Measurements from ENCODE around the gene EMC10.
"Not testable (repeated sequence)": the region's sequence is repeated elsewhere in the genome, so short reads cannot be mapped to it uniquely, and the experiment has no call there.

The EMC10 gene

DNA sequence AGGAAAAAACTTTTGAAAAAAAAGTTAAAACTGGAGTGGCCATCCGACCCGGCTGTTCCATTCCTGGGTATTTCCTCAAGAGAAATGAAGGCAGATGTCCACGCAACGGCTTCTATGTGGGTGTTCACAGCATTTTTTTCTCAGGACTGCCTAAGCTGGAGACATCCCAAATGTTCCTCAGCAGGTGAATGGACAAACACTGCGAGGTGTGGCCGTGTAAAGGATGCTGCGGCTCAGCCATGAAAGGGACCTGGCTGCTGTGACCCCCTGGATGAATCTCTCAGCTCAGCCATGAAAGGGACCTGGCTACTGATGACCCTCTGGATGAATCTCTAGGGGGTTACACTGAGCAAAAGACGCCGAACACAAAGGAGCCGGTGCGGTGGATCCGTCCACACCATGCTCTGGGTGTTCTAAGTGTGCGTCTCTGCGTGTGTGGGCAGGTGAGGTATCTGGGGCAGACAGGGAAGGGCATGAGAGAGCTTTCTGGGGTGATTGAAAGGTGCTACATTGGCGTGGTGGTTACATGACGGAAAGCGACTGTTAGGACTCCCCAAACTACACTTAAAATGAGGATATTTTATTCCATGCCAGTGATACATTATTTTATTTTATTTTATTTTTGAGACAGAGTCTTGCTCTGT is 44.6 kb downstream of the EMC10 start:
- H3K36me3 ChIP-seq (ENCODE audit: insufficient read depth): no peaks in the 10 kb centered on the region
- no peaks in the 10 kb centered on the region for H3K79me2 ChIP-seq (ENCODE audit: insufficient read depth, low read depth)
- no peaks in the 10 kb centered on the region for H4K20me1 ChIP-seq (ENCODE audit: insufficient read depth)
- peaks cover 56% of the 10 kb centered on the region for H3K27me3 ChIP-seq (ENCODE audit: insufficient read depth, low read depth)
- no peak overlapping the region for H3K4me2 ChIP-seq
- no peaks in the 10 kb centered on the region for H3K4me1 ChIP-seq (ENCODE audit: low read depth, poor library complexity, severe bottlenecking)
- no peak overlapping the region for H3K27ac ChIP-seq
- no peak overlapping the region for H3K9ac ChIP-seq
- H2AFZ ChIP-seq (ENCODE audit: low read depth): no peak overlapping the region
- no peak overlapping the region for H3K4me3 ChIP-seq (IDR thresholded peaks at IDR 0.05; ENCODE audit: insufficient read depth, low read depth, low read length)
- TF ChIP-seq CTCF (conservative IDR thresholded peaks at IDR 0.05; ENCODE audit: low read depth, low read length): no peak

GRCh38 chr19:50522881-50523280 is 46.6 kb downstream of the EMC10 start:
- no peak overlapping the region for H3K9ac ChIP-seq
- H3K36me3 ChIP-seq (ENCODE audit: insufficient read depth): no peaks in the 10 kb centered on the region
- H3K4me3 ChIP-seq (IDR thresholded peaks at IDR 0.05; ENCODE audit: insufficient read depth, low read depth, low read length): no peak overlapping the region
- no peaks in the 10 kb centered on the region for H3K4me1 ChIP-seq (ENCODE audit: low read depth, poor library complexity, severe bottlenecking)
- no peak overlapping the region for H2AFZ ChIP-seq (ENCODE audit: low read depth)
- peaks cover 72% of the 10 kb centered on the region for H3K27me3 ChIP-seq (ENCODE audit: insufficient read depth, low read depth)
- H3K27ac ChIP-seq: no peak overlapping the region
- H3K79me2 ChIP-seq (ENCODE audit: insufficient read depth, low read depth): no peaks in the 10 kb centered on the region
- TF ChIP-seq CTCF (conservative IDR thresholded peaks at IDR 0.05; ENCODE audit: low read depth, low read length): no peak
- no peaks in the 10 kb centered on the region for H4K20me1 ChIP-seq (ENCODE audit: insufficient read depth)
- H3K4me2 ChIP-seq: no peak overlapping the region

DNA sequence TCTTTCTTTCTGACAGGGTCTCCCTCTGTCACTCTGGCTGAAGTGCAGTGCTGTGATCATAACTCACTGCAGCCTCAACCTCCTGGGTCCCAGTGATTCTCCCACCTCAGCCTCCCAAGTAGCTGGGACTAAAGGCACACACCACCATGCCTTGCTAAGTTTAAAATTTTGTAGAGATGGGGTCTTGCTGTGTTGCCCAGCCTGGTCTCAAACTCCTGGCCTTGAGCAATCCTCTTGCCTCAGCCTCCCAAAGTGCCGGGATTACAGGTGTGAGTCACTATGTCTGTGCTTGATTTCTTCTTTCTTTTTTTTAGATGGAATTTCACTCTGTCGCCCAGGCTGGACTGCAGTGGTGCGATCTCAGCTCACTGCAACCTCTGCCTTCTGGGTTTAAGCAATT is 51.7 kb downstream of the EMC10 start:
- not testable (repeated sequence) for H3K4me1 ChIP-seq (ENCODE audit: low read depth, poor library complexity, severe bottlenecking); H3K4me3 ChIP-seq (IDR thresholded peaks at IDR 0.05; ENCODE audit: insufficient read depth, low read depth, low read length); H3K79me2 ChIP-seq (ENCODE audit: insufficient read depth, low read depth); H3K9ac ChIP-seq; H3K27ac ChIP-seq; H3K36me3 ChIP-seq (ENCODE audit: insufficient read depth); H4K20me1 ChIP-seq (ENCODE audit: insufficient read depth); H2AFZ ChIP-seq (ENCODE audit: low read depth); H3K4me2 ChIP-seq
- peaks cover 79% of the 10 kb centered on the region for H3K27me3 ChIP-seq (ENCODE audit: insufficient read depth, low read depth)

GRCh38 chr19:50531171-50531612 is 54.9 kb downstream of the EMC10 start:
- Histone ChIP-seq H3K79me2 (ENCODE audit: insufficient read depth, low read depth) (no peaks in the 10 kb centered on the region), H3K4me1 (ENCODE audit: low read depth, poor library complexity, severe bottlenecking) (no peaks in the 10 kb centered on the region), H3K27ac (no peak overlapping the region), H3K4me3 (IDR thresholded peaks at IDR 0.05; ENCODE audit: insufficient read depth, low read depth, low read length) (no peak overlapping the region), H3K36me3 (ENCODE audit: insufficient read depth) (no peaks in the 10 kb centered on the region), H2AFZ (ENCODE audit: low read depth) (no peak overlapping the region), H4K20me1 (ENCODE audit: insufficient read depth) (no peaks in the 10 kb centered on the region), H3K9ac (no peak overlapping the region), H3K27me3 (ENCODE audit: insufficient read depth, low read depth) (peaks cover 71% of the 10 kb centered on the region), H3K4me2 (no peak overlapping the region)
- no peak for TF ChIP-seq CTCF (conservative IDR thresholded peaks at IDR 0.05; ENCODE audit: low read depth, low read length)

- H3K79me2 ChIP-seq (ENCODE audit: insufficient read depth, low read depth): no peaks in the 10 kb centered on the region
- no peak overlapping the region for H2AFZ ChIP-seq (ENCODE audit: low read depth)
- peaks cover 64% of the 10 kb centered on the region for H3K27me3 ChIP-seq (ENCODE audit: insufficient read depth, low read depth)
- no peak overlapping the region for H3K9ac ChIP-seq
- TF ChIP-seq CTCF (conservative IDR thresholded peaks at IDR 0.05; ENCODE audit: low read depth, low read length): no peak
- H4K20me1 ChIP-seq (ENCODE audit: insufficient read depth): no peaks in the 10 kb centered on the region
- H3K36me3 ChIP-seq (ENCODE audit: insufficient read depth): no peaks in the 10 kb centered on the region
- no peak overlapping the region for H3K4me2 ChIP-seq
- no peak overlapping the region for H3K27ac ChIP-seq
- no peak overlapping the region for H3K4me3 ChIP-seq (IDR thresholded peaks at IDR 0.05; ENCODE audit: insufficient read depth, low read depth, low read length)
- no peaks in the 10 kb centered on the region for H3K4me1 ChIP-seq (ENCODE audit: low read depth, poor library complexity, severe bottlenecking)
Measured at GRCh38 chr19:50532952-50533351, 56.6 kb downstream of the EMC10 start.

Measured in KMS-11 (cell line).